Activated T-cell treated with anti-CD3 and anti-CD28 coated beads, Interleukin-2, amount 50 U/mL, for 4 hours (primary cell): ENCODE measurements around the gene SYT1. TPM values are rescaled to one million over a fixed set of nuclear protein-coding genes. Genes with fewer than 3 reads are reported as not detected.
"Not testable (repeated sequence)": the region's sequence is repeated elsewhere in the genome, so short reads cannot be mapped to it uniquely, and the experiment has no call there.

Experiments used
- ATAC-seq, 2 donors: fragments of 200-7000 bp; cut with Tn5 transposase; one replicate each; pipeline ENCODE4 v1.10.0; 2021
- DNase-seq: peaks from one replicate; pipeline ENCODE4 v3.0.0-alpha.2; 2020
- H3K27me3 Mint-ChIP-seq: one replicate; pipeline ENCODE4 v1.8.0; 2021; ENCODE audit warnings: low read depth, mixed read lengths
- H3K36me3 Mint-ChIP-seq: one replicate; pipeline ENCODE4 v1.8.0; 2022; ENCODE audit warnings: mixed read lengths; ENCODE audit not compliant: insufficient read depth
- H3K4me1 Mint-ChIP-seq: one replicate; pipeline ENCODE4 v1.8.0; 2021; ENCODE audit warnings: low read depth, mixed read lengths
- H3K4me3 Mint-ChIP-seq: one replicate; pipeline ENCODE4 v1.8.0; 2021; ENCODE audit warnings: mild to moderate bottlenecking, moderate library complexity, mixed read lengths
- H3K9me3 Mint-ChIP-seq: one replicate; pipeline ENCODE4 v1.8.0; 2021; ENCODE audit warnings: mixed read lengths
- total RNA-seq, 3 donors: library from RNA; stranded (reverse); gene quantifications; one replicate each; pipeline ENCODE4 v1.2.1, GENCODE V29; 2021

Gene SYT1
- total RNA-seq, 3 donors from 2014 or later = 0.16 TPM; not detected in 2

DNA sequence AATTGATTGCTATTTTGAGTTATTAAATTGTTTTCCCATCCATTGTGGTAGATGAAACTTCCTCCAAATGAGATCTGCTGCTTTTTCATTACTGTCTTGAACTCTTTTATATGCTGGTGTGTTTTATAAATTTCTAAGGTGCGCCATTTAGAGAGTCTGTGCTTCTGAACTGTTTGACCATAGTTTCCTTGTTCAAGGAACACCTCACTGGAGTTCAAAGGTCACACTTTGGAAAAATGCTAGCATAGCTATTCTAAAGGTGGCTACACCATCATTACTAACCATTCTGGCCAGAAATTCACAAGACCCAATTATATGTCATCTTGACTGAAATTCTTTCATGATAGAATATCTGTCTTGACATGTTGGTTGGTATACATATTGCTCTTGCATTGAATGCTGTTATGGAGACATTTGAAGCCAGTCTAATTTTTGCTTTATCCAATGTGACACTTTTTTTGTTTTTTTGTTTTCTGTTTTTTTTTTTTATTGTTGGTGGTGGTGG is 556.7 kb downstream of the SYT1 start:
- no peaks in the 10 kb centered on the region for H3K27me3 Mint-ChIP-seq
- H3K4me1 Mint-ChIP-seq = no peaks in the 10 kb centered on the region
- ATAC-seq = no peak
- no peak for DNase-seq
- H3K4me3 Mint-ChIP-seq = no peak overlapping the region
- no peaks in the 10 kb centered on the region for H3K36me3 Mint-ChIP-seq
- no peaks in the 10 kb centered on the region for H3K9me3 Mint-ChIP-seq

DNA sequence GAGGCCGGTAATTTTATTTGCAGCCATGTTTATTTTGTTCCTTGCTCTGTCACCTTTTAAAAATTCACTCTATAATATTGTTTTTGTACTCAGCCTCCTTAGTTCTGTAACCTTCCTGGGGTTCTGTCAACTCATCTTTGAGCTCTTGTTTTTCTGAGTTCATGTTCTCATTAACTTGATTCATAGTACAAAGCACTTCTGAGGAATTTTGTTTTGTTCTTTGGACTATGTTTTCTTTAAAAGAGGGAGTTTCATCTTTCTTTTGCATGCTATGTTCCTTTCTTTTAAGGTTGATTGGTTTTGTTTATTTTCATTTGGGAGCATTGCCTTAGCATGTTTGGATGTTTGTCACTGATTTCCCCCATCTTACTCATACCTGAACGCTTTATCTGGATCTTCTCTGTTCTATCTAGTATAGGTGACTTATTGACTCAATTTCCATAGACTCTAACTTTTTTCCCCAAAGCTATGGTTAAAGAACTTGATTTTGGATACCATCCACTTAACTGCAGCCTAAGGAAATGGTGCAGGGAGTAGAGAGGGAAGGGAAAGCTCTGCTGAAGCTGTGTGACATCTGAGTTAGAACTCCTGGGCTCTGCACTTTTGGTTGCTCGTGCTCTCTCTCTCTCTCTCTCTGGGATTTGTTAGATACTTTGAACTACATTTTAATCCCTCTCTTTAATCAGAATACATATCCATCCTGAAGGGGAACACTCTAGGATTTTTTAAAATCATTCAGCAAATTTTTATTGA is 557.7 kb downstream of the SYT1 start:
- Mint-ChIP-seq H3K36me3 (no peaks in the 10 kb centered on the region), H3K27me3 (no peaks in the 10 kb centered on the region), H3K4me3 (no peak overlapping the region), H3K4me1 (no peaks in the 10 kb centered on the region), H3K9me3 (no peaks in the 10 kb centered on the region)
- DNase-seq (no peak), ATAC-seq (no peak)

DNA sequence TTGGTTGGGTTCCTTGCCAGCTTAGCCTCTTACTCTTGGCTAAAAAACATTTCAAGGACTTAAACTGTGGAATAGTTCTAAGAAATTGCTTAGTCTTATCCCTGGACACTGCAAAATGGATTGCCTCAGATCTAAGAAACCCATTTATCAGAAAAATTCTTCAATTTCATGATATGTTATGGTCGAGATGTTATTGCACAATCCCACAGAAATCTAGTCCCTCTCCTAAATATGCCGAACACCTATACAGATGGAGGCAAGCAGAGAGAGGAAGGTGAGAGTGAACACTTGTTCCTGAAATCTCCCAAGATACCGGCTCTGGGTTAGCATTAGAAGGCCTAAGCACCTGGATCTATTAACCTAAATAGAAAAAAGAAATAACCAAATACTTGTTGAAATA is 559.0 kb downstream of the SYT1 start:
- no peak for ATAC-seq
- Mint-ChIP-seq H3K27me3 (no peaks in the 10 kb centered on the region), H3K4me1 (no peaks in the 10 kb centered on the region)

DNA sequence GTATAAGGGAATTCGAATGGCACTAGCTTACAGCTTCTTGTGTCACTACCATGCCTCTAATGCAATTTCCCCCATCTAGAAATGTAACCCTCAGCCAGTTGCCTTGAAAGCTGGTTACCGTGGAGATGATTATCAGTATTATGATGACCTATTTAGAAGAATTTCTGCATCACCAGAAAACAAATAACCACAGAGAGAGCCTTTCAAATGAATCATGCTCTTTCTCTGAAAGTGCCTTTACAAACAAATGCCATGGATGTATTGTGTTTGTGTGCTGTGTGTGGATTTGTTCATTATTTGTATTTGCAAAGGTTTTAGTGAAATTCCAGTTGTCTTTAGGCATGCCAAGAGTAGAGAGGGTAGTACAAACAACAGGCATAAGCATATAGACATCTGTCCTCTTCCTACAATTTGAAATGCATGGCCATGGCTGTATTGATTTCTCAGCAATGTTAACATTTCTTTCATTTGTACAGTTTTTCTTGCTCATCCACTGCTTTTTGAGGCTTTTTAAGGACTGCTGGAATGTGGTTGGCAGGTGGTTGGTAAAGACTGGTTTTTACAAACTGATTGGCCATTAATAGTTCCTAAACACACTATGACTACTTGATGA is 559.6 kb downstream of the SYT1 start:
- Mint-ChIP-seq H3K36me3 (no peaks in the 10 kb centered on the region), H3K4me3 (no peak overlapping the region), H3K4me1 (no peaks in the 10 kb centered on the region), H3K27me3 (no peaks in the 10 kb centered on the region), H3K9me3 (no peaks in the 10 kb centered on the region)
- DNase-seq (no peak), ATAC-seq (no peak)

More for the DNA sequence above, 559.0 kb downstream of the SYT1 start:
- Mint-ChIP-seq H3K4me3 (no peak overlapping the region), H3K9me3 (no peaks in the 10 kb centered on the region), H3K36me3 (no peaks in the 10 kb centered on the region)
- DNase-seq = no peak

DNA sequence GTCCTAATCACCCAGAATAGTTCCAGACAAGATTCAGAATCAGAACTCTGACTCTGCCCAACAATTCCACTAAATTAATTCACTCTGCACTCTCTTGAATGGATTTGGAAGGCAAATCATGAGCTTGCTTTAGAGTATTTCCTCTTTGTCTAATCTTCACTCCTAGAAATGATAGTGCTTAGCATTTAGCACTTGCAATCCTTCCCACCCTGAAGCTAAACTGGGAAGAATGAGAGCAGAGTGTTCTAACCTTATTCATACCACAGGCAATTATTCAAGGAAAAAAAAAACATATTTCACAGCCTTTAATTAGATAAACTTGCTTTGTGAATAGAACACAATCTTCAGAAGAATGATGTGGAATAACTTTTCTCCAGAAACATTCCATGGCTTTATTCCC is 561.5 kb downstream of the SYT1 start:
- H3K4me3 Mint-ChIP-seq = no peak overlapping the region
- no peaks in the 10 kb centered on the region for H3K4me1 Mint-ChIP-seq
- H3K9me3 Mint-ChIP-seq = no peaks in the 10 kb centered on the region
- H3K36me3 Mint-ChIP-seq = no peaks in the 10 kb centered on the region
- ATAC-seq = no peak
- H3K27me3 Mint-ChIP-seq = no peaks in the 10 kb centered on the region
- DNase-seq = no peak

DNA sequence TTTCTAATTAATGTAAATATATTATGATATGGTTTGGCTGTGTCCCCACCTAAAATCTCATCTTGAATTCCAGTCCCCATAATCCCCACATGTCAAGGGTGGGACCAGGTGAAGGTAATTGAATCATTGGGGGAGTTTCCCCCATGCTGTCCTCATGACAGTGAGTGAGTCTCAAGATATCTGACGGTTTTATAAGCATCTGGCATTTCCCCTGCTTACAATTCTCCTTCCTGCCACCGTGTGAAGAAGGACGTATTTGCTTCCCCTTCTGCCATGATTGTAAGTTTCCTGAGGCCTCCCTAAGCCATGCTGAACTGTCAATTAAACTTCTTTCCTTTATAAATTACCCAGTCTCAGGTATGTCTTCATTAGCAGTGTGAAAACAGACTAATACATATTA is 562.2 kb downstream of the SYT1 start:
- not testable (repeated sequence) for H3K9me3 Mint-ChIP-seq, H3K4me3 Mint-ChIP-seq, DNase-seq, H3K36me3 Mint-ChIP-seq, ATAC-seq, H3K4me1 Mint-ChIP-seq, H3K27me3 Mint-ChIP-seq

DNA sequence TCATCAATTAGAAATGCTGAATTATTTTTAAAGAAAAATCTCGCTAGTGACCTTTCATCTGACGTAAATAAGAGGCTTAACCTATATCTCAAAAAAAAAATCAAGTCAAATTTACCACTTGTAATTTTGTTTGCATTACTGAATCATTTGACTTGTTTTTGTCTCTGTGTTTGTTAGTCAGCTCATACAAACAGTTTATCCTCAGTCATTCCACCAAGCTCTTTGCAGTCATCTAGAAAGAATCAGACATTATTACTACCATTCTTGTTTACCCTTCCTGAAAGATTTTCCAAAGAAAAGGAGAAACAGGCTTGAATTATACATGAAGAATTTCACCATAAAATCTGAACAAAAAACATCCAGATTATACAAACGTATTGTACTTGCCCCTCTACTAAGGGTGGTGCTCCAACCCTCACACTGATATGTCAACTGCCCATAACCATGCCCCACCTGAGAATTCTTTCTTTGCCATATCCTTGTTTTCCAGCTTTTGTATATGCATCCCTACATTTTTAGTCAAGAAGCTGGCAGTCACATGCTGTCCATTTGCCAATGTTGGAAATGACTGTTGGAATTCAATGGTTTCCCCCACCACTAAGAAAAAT is 569.0 kb downstream of the SYT1 start:
- ATAC-seq (no peak), DNase-seq (no peak)
- no peaks in the 10 kb centered on the region for H3K4me1 Mint-ChIP-seq
- no peak overlapping the region for H3K4me3 Mint-ChIP-seq
- H3K36me3 Mint-ChIP-seq = no peaks in the 10 kb centered on the region
- no peaks in the 10 kb centered on the region for H3K27me3 Mint-ChIP-seq
- H3K9me3 Mint-ChIP-seq = peaks cover 5% of the 10 kb centered on the region

DNA sequence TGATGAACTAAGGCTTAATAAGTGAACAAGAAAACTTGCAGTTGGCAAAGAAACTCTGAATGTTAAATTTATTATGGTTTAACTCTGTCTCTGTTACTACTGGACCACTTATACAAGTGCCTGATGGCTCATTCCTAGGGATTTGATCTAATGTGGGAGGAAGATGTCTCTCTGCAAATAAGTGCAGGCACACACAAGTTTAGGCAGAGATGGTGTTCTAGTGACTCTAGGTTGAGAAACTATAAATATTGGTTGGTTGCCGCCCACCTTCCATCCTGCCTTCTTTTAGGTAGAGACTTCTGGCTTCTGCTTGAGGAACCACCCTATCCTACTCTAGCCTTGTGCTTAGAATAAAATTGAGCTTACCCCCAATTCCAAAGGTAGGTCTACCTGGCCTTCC is 570.0 kb downstream of the SYT1 start:
- DNase-seq (no peak), ATAC-seq (no peak)
- Mint-ChIP-seq H3K36me3 (no peaks in the 10 kb centered on the region), H3K27me3 (no peaks in the 10 kb centered on the region), H3K4me3 (no peak overlapping the region), H3K9me3 (peaks cover 5% of the 10 kb centered on the region), H3K4me1 (no peaks in the 10 kb centered on the region)

DNA sequence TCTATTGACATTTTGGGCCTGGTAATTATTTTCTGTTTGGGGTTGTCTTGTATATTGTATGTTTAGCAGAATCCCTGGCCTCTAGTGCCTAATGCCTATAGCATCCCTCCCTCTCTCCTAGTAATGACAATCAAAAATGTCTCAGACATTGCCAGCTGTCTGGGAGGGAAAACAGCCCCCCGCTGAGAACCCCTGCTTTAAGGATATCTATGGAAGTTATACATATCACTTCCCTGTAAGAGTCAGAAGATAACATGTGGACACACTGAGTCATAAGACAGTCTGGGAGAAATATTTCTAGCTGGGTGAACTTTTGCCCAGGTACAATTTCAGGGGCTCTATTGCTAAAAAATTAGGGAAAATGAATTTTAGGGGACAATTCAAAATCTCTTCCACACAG is 571.2 kb downstream of the SYT1 start:
- peaks cover 5% of the 10 kb centered on the region for H3K9me3 Mint-ChIP-seq
- ATAC-seq = no peak
- H3K4me3 Mint-ChIP-seq = no peak overlapping the region
- no peaks in the 10 kb centered on the region for H3K27me3 Mint-ChIP-seq
- no peak for DNase-seq
- no peaks in the 10 kb centered on the region for H3K4me1 Mint-ChIP-seq
- no peaks in the 10 kb centered on the region for H3K36me3 Mint-ChIP-seq

DNA sequence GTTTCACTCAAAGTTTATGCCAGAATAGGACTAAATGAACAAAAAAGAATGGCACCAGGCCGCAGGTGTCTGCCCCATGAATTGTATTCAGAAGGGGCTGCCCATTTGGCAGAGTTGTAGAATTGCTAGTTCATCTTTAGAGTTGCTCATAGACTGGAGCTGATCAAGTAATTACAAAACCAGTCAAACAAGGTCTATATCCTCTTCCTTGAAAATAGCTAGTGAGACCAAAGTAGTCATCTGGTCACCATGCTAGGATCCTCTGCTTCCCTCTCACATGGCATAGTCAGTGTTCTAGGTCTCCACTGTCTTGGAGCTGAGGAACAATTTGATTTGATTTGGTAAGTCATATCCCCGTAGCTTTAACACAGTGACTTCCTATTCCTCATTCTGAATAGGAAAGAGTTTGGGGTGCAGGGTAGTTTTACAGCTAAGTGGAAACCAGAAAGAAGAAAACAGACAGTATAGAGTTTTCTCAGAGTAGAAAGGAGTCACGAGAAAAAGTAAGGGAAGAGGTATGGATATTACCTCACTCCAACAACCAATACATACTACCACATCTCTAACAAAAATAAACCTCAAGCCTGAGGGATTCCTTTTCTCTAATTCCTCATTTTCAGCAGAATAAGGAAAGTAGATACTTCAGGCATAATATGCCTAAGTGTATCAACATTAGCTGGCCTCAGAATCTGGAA is 574.1 kb downstream of the SYT1 start:
- Mint-ChIP-seq H3K4me1 (no peaks in the 10 kb centered on the region), H3K27me3 (no peaks in the 10 kb centered on the region), H3K9me3 (peaks cover 5% of the 10 kb centered on the region), H3K4me3 (no peak overlapping the region), H3K36me3 (no peaks in the 10 kb centered on the region)
- no peak for DNase-seq
- no peak for ATAC-seq

DNA sequence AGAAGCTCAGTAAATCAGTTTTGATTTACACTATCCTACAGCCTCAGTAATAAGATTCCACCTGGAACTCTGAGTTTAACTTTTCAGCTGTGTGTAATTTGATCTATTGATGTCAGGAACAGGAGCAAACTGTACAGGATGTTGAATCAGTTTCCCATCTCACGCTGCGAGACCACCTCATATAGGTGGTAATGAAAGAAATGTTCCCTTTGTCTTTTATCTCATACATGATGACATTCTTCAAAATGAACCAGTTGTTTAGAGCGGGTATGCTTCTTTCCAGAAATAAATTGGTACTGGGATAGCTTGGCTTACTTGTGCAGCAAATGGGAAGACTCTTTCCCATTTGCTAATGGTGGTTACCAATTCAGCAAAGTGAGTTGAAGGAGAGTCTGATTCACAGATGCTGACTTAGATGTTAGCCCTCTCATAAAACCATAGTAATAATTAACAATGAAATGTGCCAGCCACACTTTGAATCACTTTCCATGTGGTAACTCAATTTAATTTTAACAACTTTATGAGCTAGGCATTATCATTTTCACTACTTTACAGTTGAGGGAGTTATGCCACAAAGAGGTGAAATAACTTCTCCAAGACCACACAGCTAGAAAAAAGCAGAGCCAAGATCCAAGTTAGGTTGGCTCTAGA is 574.7 kb downstream of the SYT1 start:
- Mint-ChIP-seq H3K36me3 (no peaks in the 10 kb centered on the region), H3K4me3 (no peak overlapping the region), H3K4me1 (no peaks in the 10 kb centered on the region), H3K27me3 (no peaks in the 10 kb centered on the region), H3K9me3 (peaks cover 5% of the 10 kb centered on the region)
- ATAC-seq = no peak
- no peak for DNase-seq

DNA sequence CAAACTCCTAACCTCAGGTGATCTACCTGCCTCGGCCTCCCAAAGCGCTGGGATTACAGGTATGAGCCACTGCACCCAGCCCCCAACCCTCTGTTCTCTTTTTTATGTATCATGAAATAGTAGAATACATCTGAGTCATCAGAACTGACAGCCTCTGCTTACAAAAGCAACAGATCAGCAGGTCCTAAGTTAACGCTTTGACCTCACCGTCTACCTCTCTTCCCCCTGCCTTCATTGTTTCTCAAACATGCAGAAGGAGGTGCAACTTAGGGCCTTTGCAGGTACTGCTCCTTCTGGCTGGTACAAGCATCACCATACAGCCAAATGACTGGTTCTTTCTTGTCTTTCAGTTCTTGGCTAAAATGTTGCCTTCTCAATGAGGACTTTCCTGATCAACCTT is 577.0 kb downstream of the SYT1 start:
- no peaks in the 10 kb centered on the region for H3K4me1 Mint-ChIP-seq
- no peaks in the 10 kb centered on the region for H3K27me3 Mint-ChIP-seq
- DNase-seq = no peak
- no peak overlapping the region for H3K4me3 Mint-ChIP-seq
- no peak for ATAC-seq
- peaks cover 5% of the 10 kb centered on the region for H3K9me3 Mint-ChIP-seq
- H3K36me3 Mint-ChIP-seq = no peaks in the 10 kb centered on the region

DNA sequence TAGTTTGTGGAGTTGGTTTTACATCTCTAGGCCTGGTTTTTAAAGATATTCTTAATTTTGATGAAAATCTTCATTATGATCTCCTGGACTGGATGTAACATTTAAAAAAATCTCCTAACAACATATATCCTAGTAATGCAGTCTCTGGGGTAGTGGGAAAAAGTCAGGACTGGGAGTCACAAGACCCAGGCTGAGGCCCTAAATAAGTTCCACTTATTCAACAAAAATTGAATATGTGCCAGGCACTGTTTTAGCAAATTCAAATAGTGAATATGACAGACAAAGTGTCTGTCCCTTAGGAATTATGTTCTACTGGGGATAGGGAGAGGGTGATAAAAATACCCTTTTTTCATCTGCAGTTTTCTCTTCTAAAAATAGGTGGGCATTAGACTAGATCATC is 577.8 kb downstream of the SYT1 start:
- DNase-seq = no peak
- no peaks in the 10 kb centered on the region for H3K4me1 Mint-ChIP-seq
- no peak for ATAC-seq
- H3K36me3 Mint-ChIP-seq = no peaks in the 10 kb centered on the region
- H3K27me3 Mint-ChIP-seq = no peaks in the 10 kb centered on the region
- H3K4me3 Mint-ChIP-seq = no peak overlapping the region
- H3K9me3 Mint-ChIP-seq = no peaks in the 10 kb centered on the region

DNA sequence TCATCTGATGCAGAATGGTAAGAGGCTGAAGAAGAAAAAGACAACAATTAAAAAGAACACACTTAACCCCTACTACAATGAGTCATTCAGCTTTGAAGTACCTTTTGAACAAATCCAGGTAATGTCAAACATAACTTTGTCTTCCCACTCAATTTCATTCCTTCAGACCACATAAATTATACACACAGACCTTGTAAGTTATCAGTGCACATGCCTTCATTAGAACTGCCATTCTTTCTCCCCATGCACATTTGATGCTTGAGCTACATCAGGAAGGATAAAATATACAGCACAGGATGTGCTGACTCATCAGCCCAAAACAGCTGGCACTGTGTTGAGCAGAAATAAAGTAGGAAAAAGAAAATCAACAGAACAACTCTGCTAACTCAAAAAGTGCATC is 579.5 kb downstream of the SYT1 start:
- DNase-seq (no peak), ATAC-seq (no peak)
- no peak overlapping the region for H3K4me3 Mint-ChIP-seq
- no peaks in the 10 kb centered on the region for H3K36me3 Mint-ChIP-seq
- H3K4me1 Mint-ChIP-seq = no peaks in the 10 kb centered on the region
- no peaks in the 10 kb centered on the region for H3K9me3 Mint-ChIP-seq
- H3K27me3 Mint-ChIP-seq = no peaks in the 10 kb centered on the region
